Memory B cell (primary cell): ENCODE results near the gene TP53I11.

Experiments
- ATAC-seq: fragments of 150-1000 bp; cut with Tn5 transposase; 2 replicates; pipeline ENCODE4 v1.10.0; 2021; ENCODE audit warnings: low read depth, mild to moderate bottlenecking, moderate library complexity
- DNase-seq, 2 donors: peaks; one replicate each; pipeline ENCODE4 v3.0.0; 2022; ENCODE audit warnings: low spot score in 2 of 2
- H3K27ac Mint-ChIP-seq: one replicate; pipeline ENCODE4 v1.8.0; 2022; ENCODE audit warnings: mild to moderate bottlenecking, moderate library complexity, mixed read lengths
- H3K27me3 Mint-ChIP-seq: one replicate; pipeline ENCODE4 v1.8.0; 2022; ENCODE audit warnings: mixed read lengths
- H3K36me3 Mint-ChIP-seq: one replicate; pipeline ENCODE4 v1.8.0; 2022; ENCODE audit warnings: mild to moderate bottlenecking, mixed read lengths
- H3K4me1 Mint-ChIP-seq: one replicate; pipeline ENCODE4 v1.8.0; 2022; ENCODE audit warnings: mixed read lengths
- H3K4me3 Mint-ChIP-seq: one replicate; pipeline ENCODE4 v1.8.0; 2022; ENCODE audit warnings: mild to moderate bottlenecking, moderate library complexity, mixed read lengths
- H3K9me3 Mint-ChIP-seq: one replicate; pipeline ENCODE4 v1.8.0; 2022; ENCODE audit warnings: mixed read lengths

Gene TP53I11

GRCh38 chr11:44930588-44931302 is 19.9 kb downstream of the TP53I11 start:
- H3K27me3 Mint-ChIP-seq = no peaks in the 10 kb centered on the region
- H3K4me3 Mint-ChIP-seq = no peak overlapping the region
- DNase-seq = no peak
- no peaks in the 10 kb centered on the region for H3K9me3 Mint-ChIP-seq
- H3K4me1 Mint-ChIP-seq = peaks cover 3% of the 10 kb centered on the region
- no peak overlapping the region for H3K27ac Mint-ChIP-seq
- ATAC-seq = no peak
- peaks cover 6% of the 10 kb centered on the region for H3K36me3 Mint-ChIP-seq

GRCh38 chr11:44928816-44929215 is 21.9 kb downstream of the TP53I11 start:
- H3K4me3 Mint-ChIP-seq = no peak overlapping the region
- H3K27me3 Mint-ChIP-seq = no peaks in the 10 kb centered on the region
- peaks cover 3% of the 10 kb centered on the region for H3K36me3 Mint-ChIP-seq
- H3K9me3 Mint-ChIP-seq = no peaks in the 10 kb centered on the region
- no peak for DNase-seq
- H3K4me1 Mint-ChIP-seq = no peaks in the 10 kb centered on the region
- no peak for ATAC-seq
- no peak overlapping the region for H3K27ac Mint-ChIP-seq

GRCh38 chr11:44928144-44928543 is 22.5 kb downstream of the TP53I11 start:
- H3K36me3 Mint-ChIP-seq = peaks cover 2% of the 10 kb centered on the region
- no peak for ATAC-seq
- no peaks in the 10 kb centered on the region for H3K27me3 Mint-ChIP-seq
- no peak for DNase-seq
- no peaks in the 10 kb centered on the region for H3K4me1 Mint-ChIP-seq
- no peak overlapping the region for H3K4me3 Mint-ChIP-seq
- no peaks in the 10 kb centered on the region for H3K9me3 Mint-ChIP-seq
- no peak overlapping the region for H3K27ac Mint-ChIP-seq

- ATAC-seq = peak; percentile 68
Observed at GRCh38 chr11:44927174-44927661, 23.5 kb downstream of the TP53I11 start.

GRCh38 chr11:44926036-44926435 is 24.6 kb downstream of the TP53I11 start:
- Mint-ChIP-seq H3K27me3 (peaks cover 1% of the 10 kb centered on the region), H3K4me1 (no peaks in the 10 kb centered on the region), H3K27ac (no peak overlapping the region), H3K36me3 (no peaks in the 10 kb centered on the region), H3K9me3 (no peaks in the 10 kb centered on the region), H3K4me3 (no peak overlapping the region)
- DNase-seq = no peak
- ATAC-seq = no peak

More at GRCh38 chr11:44927174-44927661, 23.5 kb downstream of the TP53I11 start:
- Mint-ChIP-seq H3K27ac (no peak overlapping the region), H3K4me3 (no peak overlapping the region), H3K27me3 (peaks cover 1% of the 10 kb centered on the region), H3K4me1 (no peaks in the 10 kb centered on the region), H3K9me3 (no peaks in the 10 kb centered on the region), H3K36me3 (no peaks in the 10 kb centered on the region)
- peak; percentile 53 to 63 for DNase-seq

GRCh38 chr11:44923806-44924205 is 26.9 kb downstream of the TP53I11 start:
- peaks cover 1% of the 10 kb centered on the region for H3K27me3 Mint-ChIP-seq

GRCh38 chr11:44923115-44923514 is 27.6 kb downstream of the TP53I11 start:
- no peaks in the 10 kb centered on the region for H3K9me3 Mint-ChIP-seq
- DNase-seq (no peak), ATAC-seq (no peak)
- no peaks in the 10 kb centered on the region for H3K36me3 Mint-ChIP-seq
- H3K27me3 Mint-ChIP-seq = peaks cover 1% of the 10 kb centered on the region
- H3K4me1 Mint-ChIP-seq = no peaks in the 10 kb centered on the region
- no peak overlapping the region for H3K4me3 Mint-ChIP-seq
- H3K27ac Mint-ChIP-seq = no peak overlapping the region

More at GRCh38 chr11:44923806-44924205, 26.9 kb downstream of the TP53I11 start:
- no peak overlapping the region for H3K4me3 Mint-ChIP-seq
- no peak overlapping the region for H3K27ac Mint-ChIP-seq
- DNase-seq (no peak), ATAC-seq (no peak)
- no peaks in the 10 kb centered on the region for H3K9me3 Mint-ChIP-seq
- no peaks in the 10 kb centered on the region for H3K36me3 Mint-ChIP-seq
- no peaks in the 10 kb centered on the region for H3K4me1 Mint-ChIP-seq

- no peak for ATAC-seq
- Mint-ChIP-seq H3K4me3 (no peak overlapping the region), H3K36me3 (no peaks in the 10 kb centered on the region), H3K9me3 (no peaks in the 10 kb centered on the region), H3K27ac (no peak overlapping the region), H3K4me1 (peaks cover 11% of the 10 kb centered on the region), H3K27me3 (peaks cover 1% of the 10 kb centered on the region)
- DNase-seq = no peak
Observed at GRCh38 chr11:44920451-44920850, 30.2 kb downstream of the TP53I11 start.

- peaks cover 13% of the 10 kb centered on the region for H3K4me1 Mint-ChIP-seq
- H3K36me3 Mint-ChIP-seq = no peaks in the 10 kb centered on the region
- no peaks in the 10 kb centered on the region for H3K9me3 Mint-ChIP-seq
- DNase-seq = no peak
- H3K27ac Mint-ChIP-seq = no peak overlapping the region
- H3K4me3 Mint-ChIP-seq = no peak overlapping the region
- no peaks in the 10 kb centered on the region for H3K27me3 Mint-ChIP-seq
- ATAC-seq = no peak
Observed at GRCh38 chr11:44917741-44918140, 32.9 kb downstream of the TP53I11 start.

- DNase-seq (no peak), ATAC-seq (peak; percentile 29)
- H3K36me3 Mint-ChIP-seq = no peaks in the 10 kb centered on the region
- H3K4me3 Mint-ChIP-seq = no peak overlapping the region
- peaks cover 14% of the 10 kb centered on the region for H3K4me1 Mint-ChIP-seq
- no peak overlapping the region for H3K27ac Mint-ChIP-seq
- peaks cover 4% of the 10 kb centered on the region for H3K27me3 Mint-ChIP-seq
- no peaks in the 10 kb centered on the region for H3K9me3 Mint-ChIP-seq
Observed at GRCh38 chr11:44916801-44917385, 33.8 kb downstream of the TP53I11 start.

- H3K27me3 Mint-ChIP-seq = peaks cover 5% of the 10 kb centered on the region
- H3K36me3 Mint-ChIP-seq = no peaks in the 10 kb centered on the region
- ATAC-seq (peak; percentile 14), DNase-seq (no peak)
- peaks cover 14% of the 10 kb centered on the region for H3K4me1 Mint-ChIP-seq
- H3K27ac Mint-ChIP-seq = no peak overlapping the region
- H3K4me3 Mint-ChIP-seq = no peak overlapping the region
- no peaks in the 10 kb centered on the region for H3K9me3 Mint-ChIP-seq
Observed at GRCh38 chr11:44916331-44916730, 34.4 kb downstream of the TP53I11 start.

- peak overlapping the region; percentile 69 for H3K27ac Mint-ChIP-seq
- peaks cover 5% of the 10 kb centered on the region for H3K27me3 Mint-ChIP-seq
- DNase-seq (peak in 1 of 2 donors; percentile 41), ATAC-seq (peak; percentile 75)
- no peaks in the 10 kb centered on the region for H3K9me3 Mint-ChIP-seq
- no peak overlapping the region for H3K4me3 Mint-ChIP-seq
- peaks cover 19% of the 10 kb centered on the region for H3K4me1 Mint-ChIP-seq
- H3K36me3 Mint-ChIP-seq = no peaks in the 10 kb centered on the region
Observed at GRCh38 chr11:44915621-44916020, 35.1 kb downstream of the TP53I11 start.

- Mint-ChIP-seq H3K27me3 (peaks cover 5% of the 10 kb centered on the region), H3K4me1 (peaks cover 19% of the 10 kb centered on the region), H3K9me3 (no peaks in the 10 kb centered on the region), H3K36me3 (no peaks in the 10 kb centered on the region), H3K27ac (no peak overlapping the region), H3K4me3 (no peak overlapping the region)
- DNase-seq = no peak
- ATAC-seq = no peak
Observed at GRCh38 chr11:44915004-44915403, 35.7 kb downstream of the TP53I11 start.

- Mint-ChIP-seq H3K27me3 (peaks cover 6% of the 10 kb centered on the region), H3K4me3 (no peak overlapping the region), H3K36me3 (no peaks in the 10 kb centered on the region), H3K27ac (no peak overlapping the region), H3K4me1 (peaks cover 19% of the 10 kb centered on the region), H3K9me3 (no peaks in the 10 kb centered on the region)
- DNase-seq = no peak
- no peak for ATAC-seq
Observed at GRCh38 chr11:44914105-44914504, 36.6 kb downstream of the TP53I11 start.
